HepG2 (cell line): ENCODE results near the gene UBTD2. TPM values are rescaled to one million over a fixed set of nuclear protein-coding genes. Genes with fewer than 3 reads are reported as not detected.
A peak's percentile ranks its signal among the peaks of the same experiment; 100 is the strongest.

Experiments
- KDM2A ChIP-seq: sonication (generic); formaldehyde crosslinking; IDR thresholded peaks from 2 replicates; pipeline ENCODE4 v1.4.0; 2020; ENCODE audit warnings: low read depth, missing genetic modification reagents, borderline replicate concordance
- MBNL3 ChIP-seq: fragments of 250-450 bp; sonication (Bioruptor Pico); conservative IDR thresholded peaks from 2 replicates; pipeline ENCODE4 v1.8.0; 2022; ENCODE audit warnings: mild to moderate bottlenecking, inconsistent platforms
- PHF8 ChIP-seq: sonication (generic); formaldehyde crosslinking; IDR thresholded peaks from 2 replicates; pipeline ENCODE4 v1.5.0; 2020; ENCODE audit warnings: missing genetic modification reagents
- REL ChIP-seq: sonication (generic); formaldehyde crosslinking; conservative IDR thresholded peaks from 2 replicates; pipeline ENCODE4 v1.8.0; 2022; ENCODE audit warnings: mild to moderate bottlenecking, missing genetic modification reagents, moderate library complexity
- THRA ChIP-seq: sonication (generic); formaldehyde crosslinking; IDR thresholded peaks from 2 replicates; pipeline ENCODE4 v1.4.0; 2020; ENCODE audit warnings: missing genetic modification reagents, borderline replicate concordance
- ZBTB43 ChIP-seq: sonication (generic); formaldehyde crosslinking; conservative IDR thresholded peaks from 2 replicates; pipeline ENCODE4 v1.4.0; 2020; ENCODE audit warnings: missing genetic modification reagents
- ZFP36L1 ChIP-seq: sonication (generic); formaldehyde crosslinking; IDR thresholded peaks from 2 replicates; pipeline ENCODE4 v1.8.0; 2022; ENCODE audit warnings: mild to moderate bottlenecking, missing genetic modification reagents, moderate library complexity
- ZNF678 ChIP-seq: sonication (generic); formaldehyde crosslinking; IDR thresholded peaks from 2 replicates; pipeline ENCODE4 v1.4.0; 2020; ENCODE audit warnings: mild to moderate bottlenecking, missing genetic modification reagents
- polyA plus RNA-seq, 8 experiments: library from polyadenylated mRNA; depleted of rRNA in 3 of 8; stranded (reverse) in 7 of 8; unstranded in 1 of 8; fragments of >200 nt; fragmentation: Illumina TruSeq in 4 of 8; extraction: Trizol in 4 of 8; gene quantifications; 2 replicates each; pipeline versions ENCODE4 v1.2.1 to v1.2.3, GENCODE V29; 2011 to 2016; ENCODE audit warnings: low read depth in 4 of 8, missing spikeins in 1 of 8, mixed read lengths in 1 of 8; ENCODE audit not compliant: insufficient read depth in 1 of 8
- total RNA-seq, 5 experiments: library from RNA; depleted of rRNA; stranded (reverse); fragments of >200 nt; fragmentation: Illumina TruSeq; extraction: Trizol; gene quantifications; 2 replicates each; pipeline ENCODE4 v1.2.3, GENCODE V29; 2016; ENCODE audit warnings: low read depth in 1 of 5
- TF ChIP-seq, protein P1 (sequence below): sonication (generic); formaldehyde crosslinking; IDR thresholded peaks from 2 replicates; pipeline ENCODE4 v1.4.0; 2020; ENCODE audit warnings: missing genetic modification reagents
- TF ChIP-seq, protein P2 (sequence below), 2 experiments: fragments of 450-650 bp in 1 of 2; sonication (generic) in 1 of 2; formaldehyde crosslinking in 1 of 2; IDR thresholded peaks; 2 replicates each; pipeline versions ENCODE4 v1.6.1 to v1.8.0; 2016 to 2022; ENCODE audit warnings: antibody characterized with exemption in 1 of 2, mild to moderate bottlenecking in 1 of 2, missing genetic modification reagents in 1 of 2

The UBTD2 gene
- total and polyA plus RNA-seq, 2 of the 13 experiments (the other 11 are each of a cell fraction or from before 2014, with no cell fraction given) = 15.2 to 24.1 TPM

GRCh38 chr5:172187118-172188032, 96.2 kb downstream of the UBTD2 start (continued):
- TF ChIP-seq THRA (CRISPR knock-in tag) (no peak), KDM2A (CRISPR knock-in tag) (peak; percentile 27; the same call in 1 of the 2 replicates), ZFP36L1 (no peak), ZNF678 (CRISPR knock-in tag) (peak; percentile 70; the same call in 1 of the 2 replicates), MBNL3 (CRISPR knock-in tag) (no peak), REL (0 out of 2 replicates have a peak, but pooled peaks have one; percentile 59), ZBTB43 (CRISPR knock-in tag) (peak; percentile 24; the same call in 1 of the 2 replicates), PHF8 (peak; percentile 55; the same call in 1 of the 2 replicates)
- TF ChIP-seq, protein P1, sequence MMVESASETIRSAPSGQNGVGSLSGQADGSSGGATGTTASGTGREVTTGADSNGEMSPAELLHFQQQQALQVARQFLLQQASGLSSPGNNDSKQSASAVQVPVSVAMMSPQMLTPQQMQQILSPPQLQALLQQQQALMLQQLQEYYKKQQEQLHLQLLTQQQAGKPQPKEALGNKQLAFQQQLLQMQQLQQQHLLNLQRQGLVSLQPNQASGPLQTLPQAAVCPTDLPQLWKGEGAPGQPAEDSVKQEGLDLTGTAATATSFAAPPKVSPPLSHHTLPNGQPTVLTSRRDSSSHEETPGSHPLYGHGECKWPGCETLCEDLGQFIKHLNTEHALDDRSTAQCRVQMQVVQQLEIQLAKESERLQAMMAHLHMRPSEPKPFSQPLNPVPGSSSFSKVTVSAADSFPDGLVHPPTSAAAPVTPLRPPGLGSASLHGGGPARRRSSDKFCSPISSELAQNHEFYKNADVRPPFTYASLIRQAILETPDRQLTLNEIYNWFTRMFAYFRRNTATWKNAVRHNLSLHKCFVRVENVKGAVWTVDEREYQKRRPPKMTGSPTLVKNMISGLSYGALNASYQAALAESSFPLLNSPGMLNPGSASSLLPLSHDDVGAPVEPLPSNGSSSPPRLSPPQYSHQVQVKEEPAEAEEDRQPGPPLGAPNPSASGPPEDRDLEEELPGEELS (CRISPR knock-in tag) = no peak
- TF ChIP-seq, protein P2, sequence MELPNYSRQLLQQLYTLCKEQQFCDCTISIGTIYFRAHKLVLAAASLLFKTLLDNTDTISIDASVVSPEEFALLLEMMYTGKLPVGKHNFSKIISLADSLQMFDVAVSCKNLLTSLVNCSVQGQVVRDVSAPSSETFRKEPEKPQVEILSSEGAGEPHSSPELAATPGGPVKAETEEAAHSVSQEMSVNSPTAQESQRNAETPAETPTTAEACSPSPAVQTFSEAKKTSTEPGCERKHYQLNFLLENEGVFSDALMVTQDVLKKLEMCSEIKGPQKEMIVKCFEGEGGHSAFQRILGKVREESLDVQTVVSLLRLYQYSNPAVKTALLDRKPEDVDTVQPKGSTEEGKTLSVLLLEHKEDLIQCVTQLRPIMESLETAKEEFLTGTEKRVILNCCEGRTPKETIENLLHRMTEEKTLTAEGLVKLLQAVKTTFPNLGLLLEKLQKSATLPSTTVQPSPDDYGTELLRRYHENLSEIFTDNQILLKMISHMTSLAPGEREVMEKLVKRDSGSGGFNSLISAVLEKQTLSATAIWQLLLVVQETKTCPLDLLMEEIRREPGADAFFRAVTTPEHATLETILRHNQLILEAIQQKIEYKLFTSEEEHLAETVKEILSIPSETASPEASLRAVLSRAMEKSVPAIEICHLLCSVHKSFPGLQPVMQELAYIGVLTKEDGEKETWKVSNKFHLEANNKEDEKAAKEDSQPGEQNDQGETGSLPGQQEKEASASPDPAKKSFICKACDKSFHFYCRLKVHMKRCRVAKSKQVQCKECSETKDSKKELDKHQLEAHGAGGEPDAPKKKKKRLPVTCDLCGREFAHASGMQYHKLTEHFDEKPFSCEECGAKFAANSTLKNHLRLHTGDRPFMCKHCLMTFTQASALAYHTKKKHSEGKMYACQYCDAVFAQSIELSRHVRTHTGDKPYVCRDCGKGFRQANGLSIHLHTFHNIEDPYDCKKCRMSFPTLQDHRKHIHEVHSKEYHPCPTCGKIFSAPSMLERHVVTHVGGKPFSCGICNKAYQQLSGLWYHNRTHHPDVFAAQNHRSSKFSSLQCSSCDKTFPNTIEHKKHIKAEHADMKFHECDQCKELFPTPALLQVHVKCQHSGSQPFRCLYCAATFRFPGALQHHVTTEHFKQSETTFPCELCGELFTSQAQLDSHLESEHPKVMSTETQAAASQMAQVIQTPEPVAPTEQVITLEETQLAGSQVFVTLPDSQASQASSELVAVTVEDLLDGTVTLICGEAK (IDR thresholded peaks at IDR 0.05) = no peak
- TF ChIP-seq, protein P2 (CRISPR knock-in tag; IDR thresholded peaks at IDR 0.05) = no peak
